ENCODE data around the gene MESP1.

The MESP1 gene

DNA sequence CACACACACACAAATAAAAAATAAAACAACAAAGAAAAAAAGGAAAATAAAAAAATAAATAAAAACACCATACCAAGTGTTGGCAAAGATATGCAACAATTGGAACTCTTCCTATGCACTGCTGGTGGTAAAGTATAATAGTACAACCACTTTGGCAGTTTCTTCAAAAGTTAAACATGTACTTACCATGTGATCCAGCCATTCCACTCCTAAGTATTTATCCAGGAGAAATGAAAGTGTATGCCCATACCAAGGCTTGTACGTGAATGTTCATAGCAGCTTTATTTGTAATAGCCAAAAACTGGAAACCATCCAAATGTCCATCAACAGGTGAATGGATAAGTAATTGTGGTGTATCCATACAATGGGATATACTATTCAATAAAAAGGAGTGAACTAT lies 43.5 kb downstream of the MESP1 start:
- no peak for DNase-seq

DNA sequence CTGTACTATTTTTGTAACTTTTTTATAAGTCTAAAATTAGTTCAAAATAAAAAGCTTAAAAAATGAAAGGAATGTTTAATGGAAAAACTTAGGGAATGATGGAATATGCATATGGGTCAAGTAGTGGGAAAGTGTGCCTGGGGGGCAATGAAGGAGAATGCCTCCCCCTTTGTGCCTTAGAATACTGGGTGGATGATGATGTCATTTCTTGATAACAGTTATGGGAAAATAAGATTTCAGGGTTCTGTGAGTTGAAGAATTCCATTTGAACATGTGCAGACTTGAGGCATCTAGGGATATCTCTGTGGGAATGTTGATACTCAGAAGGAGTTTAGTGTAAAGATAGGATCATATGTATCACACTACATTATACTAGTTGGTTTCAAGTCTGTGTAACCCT lies 46.6 kb downstream of the MESP1 start:
- DNase-seq: no peak

Measured in activated CD4-positive, CD25-positive, alpha-beta regulatory T cell (primary cell).